T-helper 2 cell treated with Interferon-gamma antibody and Interleukin-4, amounts not matched to agents 5 μg/mL and 100 μg/mL, for 36 hours (primary cell): ENCODE data around the gene ADAT3.

Source experiments
- DNase-seq: peaks from one replicate; pipeline ENCODE4 v3.0.0; 2021; ENCODE audit warnings: low spot score
- H3K27ac Mint-ChIP-seq: one replicate; pipeline ENCODE4 v1.8.0; 2021; ENCODE audit warnings: mild to moderate bottlenecking, mixed read lengths
- H3K27me3 Mint-ChIP-seq: one replicate; pipeline ENCODE4 v1.8.0; 2021; ENCODE audit warnings: low read depth, mixed read lengths
- H3K36me3 Mint-ChIP-seq: one replicate; pipeline ENCODE4 v1.8.0; 2021; ENCODE audit warnings: low read depth, mixed read lengths
- H3K4me1 Mint-ChIP-seq: one replicate; pipeline ENCODE4 v1.8.0; 2021; ENCODE audit warnings: low read depth, mixed read lengths
- H3K4me3 Mint-ChIP-seq: one replicate; pipeline ENCODE4 v1.8.0; 2022; ENCODE audit warnings: mild to moderate bottlenecking, moderate library complexity, mixed read lengths
- H3K9me3 Mint-ChIP-seq: one replicate; pipeline ENCODE4 v1.8.0; 2021; ENCODE audit warnings: mixed read lengths

Gene ADAT3

DNA sequence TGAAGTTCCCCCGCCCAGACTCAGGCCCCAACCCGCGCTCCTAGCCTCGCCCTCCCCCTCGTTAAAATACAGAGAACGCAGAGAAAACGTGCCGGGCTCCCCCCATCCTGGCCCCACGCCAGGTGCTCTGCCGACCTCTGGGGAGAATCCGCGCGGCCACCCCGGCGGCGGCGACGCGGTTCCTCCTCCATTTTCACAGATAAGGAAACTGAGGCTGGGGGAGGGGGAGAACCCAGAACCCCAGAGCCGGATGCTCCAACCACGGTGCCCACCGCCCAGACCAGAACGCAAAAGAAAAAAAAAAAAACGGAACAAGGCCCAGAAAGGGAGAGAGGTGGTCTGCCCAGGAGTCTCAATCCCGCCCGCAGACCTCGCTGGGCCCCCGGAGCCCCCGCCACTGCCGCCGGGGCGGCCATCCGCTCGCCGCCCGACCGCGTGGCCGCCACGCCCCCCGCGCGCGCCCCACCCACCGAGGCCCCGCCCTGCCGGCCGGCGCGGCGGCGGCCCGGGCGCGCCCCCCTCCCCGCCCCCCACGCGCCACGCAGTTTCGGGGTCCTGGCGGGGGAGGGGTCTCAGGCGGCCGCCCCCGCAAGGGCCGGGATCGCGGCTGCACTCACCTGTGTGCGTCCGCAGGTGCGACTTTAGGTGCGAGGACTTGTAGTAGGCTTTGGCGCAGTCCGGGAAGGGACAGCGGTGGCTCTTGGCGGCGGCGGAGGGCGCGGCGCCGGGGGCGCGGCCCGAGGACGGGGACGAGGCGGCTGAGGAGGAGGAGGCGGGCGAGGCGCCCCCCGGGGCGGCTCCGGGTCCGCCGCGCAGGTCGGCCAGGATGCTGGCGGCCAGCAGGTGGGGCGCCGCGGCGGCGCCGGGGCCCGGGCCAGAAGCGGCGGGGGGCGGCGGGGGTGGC lies 42.5 kb upstream of the ADAT3 start:
- no peaks in the 10 kb centered on the region for H3K27me3 Mint-ChIP-seq

DNA sequence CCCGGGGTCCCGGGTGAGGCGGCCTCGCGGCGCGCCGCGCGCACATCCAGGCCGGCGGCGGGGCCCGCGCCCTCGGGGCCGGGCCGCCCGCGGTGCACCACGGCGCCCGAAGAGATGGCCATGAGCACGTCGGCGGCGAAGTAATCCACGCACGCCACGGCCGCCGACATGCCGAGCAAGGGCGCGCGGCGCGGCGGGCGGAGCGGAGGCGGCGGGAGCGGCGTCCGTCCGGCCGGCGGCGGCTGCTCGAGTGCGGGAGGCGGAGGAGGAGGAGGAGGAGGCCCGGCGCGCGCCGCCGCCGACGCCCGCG lies 41.9 kb upstream of the ADAT3 start, which contains the start of gene KLF16:
Gene KLF16 (minus strand): TSS at position 252 of the 310 bp plus-strand sequence. CDS start 82 bp downstream, at position 170.
- Mint-ChIP-seq H3K36me3 (peaks cover 3% of the 10 kb centered on the region), H3K9me3 (no peaks in the 10 kb centered on the region), H3K4me3 (peak within 1 kb of the TSS; percentile 96), H3K27ac (peak within 1 kb of the TSS; percentile 95), H3K4me1 (peaks cover 11% of the 10 kb centered on the region), H3K27me3 (no peaks in the 10 kb centered on the region)
- DNase-seq = no peak

More for the DNA sequence above, 42.5 kb upstream of the ADAT3 start:
- H3K9me3 Mint-ChIP-seq = no peaks in the 10 kb centered on the region
- H3K36me3 Mint-ChIP-seq = peaks cover 3% of the 10 kb centered on the region
- peak overlapping the region; percentile 95 for H3K27ac Mint-ChIP-seq
- peak overlapping the region; percentile 96 for H3K4me3 Mint-ChIP-seq
- H3K4me1 Mint-ChIP-seq = peaks cover 8% of the 10 kb centered on the region
- DNase-seq = peak; percentile 60

DNA sequence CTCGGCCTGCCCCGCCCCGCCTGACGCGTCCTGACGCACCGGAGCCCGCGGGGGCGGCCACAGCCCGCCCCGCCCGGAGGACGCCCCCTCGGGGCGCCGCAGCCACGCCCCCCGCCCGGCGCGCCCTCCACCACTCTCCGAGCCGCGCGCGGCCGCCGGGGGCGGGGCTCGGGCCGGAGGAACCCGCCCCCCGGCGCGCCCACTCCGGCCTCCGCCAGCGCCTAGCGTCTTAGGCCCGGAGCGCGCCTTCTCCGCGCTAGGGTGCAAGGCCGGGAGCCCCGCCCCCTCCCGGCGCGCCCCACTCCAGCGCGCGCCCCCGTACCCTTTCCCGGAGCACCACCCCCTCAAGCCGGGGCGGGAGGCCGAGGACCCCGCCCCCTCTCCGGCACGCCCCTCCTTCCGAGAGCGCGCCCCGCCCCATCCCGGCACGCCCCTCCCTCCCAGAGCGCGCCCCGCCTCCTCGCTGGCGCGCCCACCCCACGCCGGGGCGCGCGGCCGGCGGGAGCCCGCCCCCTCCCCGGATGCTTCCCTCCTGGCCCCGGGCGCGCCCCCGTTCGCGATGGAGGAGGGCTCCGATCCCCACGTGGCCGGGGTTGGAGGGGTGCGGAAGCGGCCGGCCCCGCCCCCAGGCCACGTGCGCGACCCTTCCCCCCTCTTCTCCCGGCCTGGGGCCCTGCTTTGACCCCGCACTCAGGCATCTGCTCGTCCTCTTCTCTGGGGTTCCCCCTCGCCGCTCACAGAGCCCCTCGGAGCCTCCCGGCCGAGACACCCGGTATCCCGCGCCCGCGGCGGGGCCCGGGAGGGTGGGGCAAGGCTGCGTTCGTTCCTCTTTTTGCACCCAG lies 41.3 kb upstream of the ADAT3 start:
- peaks cover 13% of the 10 kb centered on the region for H3K4me1 Mint-ChIP-seq
- peak overlapping the region; percentile 76 for H3K4me3 Mint-ChIP-seq
- DNase-seq = peak; percentile 92
- no peaks in the 10 kb centered on the region for H3K27me3 Mint-ChIP-seq
- no peaks in the 10 kb centered on the region for H3K9me3 Mint-ChIP-seq
- H3K27ac Mint-ChIP-seq = peak overlapping the region; percentile 60
- H3K36me3 Mint-ChIP-seq = peaks cover 5% of the 10 kb centered on the region

DNA sequence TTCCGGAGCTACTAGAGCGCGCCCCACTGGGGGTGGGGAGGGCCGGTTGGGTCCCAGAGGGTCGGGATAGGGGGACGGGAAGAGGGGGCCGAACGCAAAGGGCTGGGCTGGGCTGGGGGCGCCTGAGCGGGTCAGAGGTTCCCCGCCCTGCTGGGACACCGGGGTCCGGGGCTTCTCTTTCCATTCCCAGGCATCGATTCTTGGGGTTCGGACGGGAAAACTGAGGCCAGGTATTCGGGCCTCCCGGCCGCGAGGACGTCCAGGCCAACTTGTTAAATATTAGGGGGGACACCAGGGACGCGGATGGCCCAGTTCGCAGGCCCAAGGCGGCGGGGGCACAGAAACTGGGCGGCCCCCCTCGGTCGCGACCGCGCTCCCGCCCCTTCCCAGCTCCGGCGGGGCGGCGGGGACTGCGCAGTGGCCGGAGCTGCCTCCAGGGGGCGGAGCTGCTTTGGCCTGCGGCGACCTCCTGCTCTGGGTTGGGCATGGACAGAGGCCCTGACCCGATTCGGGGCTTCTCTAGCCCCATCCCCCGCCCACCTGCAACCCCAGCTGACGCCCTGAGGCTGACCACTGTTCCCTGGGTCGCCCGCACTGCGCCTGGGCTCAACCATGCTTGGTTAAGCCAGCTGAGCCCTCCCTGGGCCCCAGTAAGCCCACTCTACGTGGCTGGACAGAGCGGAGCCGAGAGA lies 40.6 kb upstream of the ADAT3 start:
- Mint-ChIP-seq H3K27ac (peak overlapping the region; percentile 75), H3K27me3 (no peaks in the 10 kb centered on the region), H3K4me1 (peaks cover 12% of the 10 kb centered on the region), H3K4me3 (peak overlapping the region; percentile 76), H3K9me3 (no peaks in the 10 kb centered on the region), H3K36me3 (peaks cover 4% of the 10 kb centered on the region)
- DNase-seq = peak; percentile 75

DNA sequence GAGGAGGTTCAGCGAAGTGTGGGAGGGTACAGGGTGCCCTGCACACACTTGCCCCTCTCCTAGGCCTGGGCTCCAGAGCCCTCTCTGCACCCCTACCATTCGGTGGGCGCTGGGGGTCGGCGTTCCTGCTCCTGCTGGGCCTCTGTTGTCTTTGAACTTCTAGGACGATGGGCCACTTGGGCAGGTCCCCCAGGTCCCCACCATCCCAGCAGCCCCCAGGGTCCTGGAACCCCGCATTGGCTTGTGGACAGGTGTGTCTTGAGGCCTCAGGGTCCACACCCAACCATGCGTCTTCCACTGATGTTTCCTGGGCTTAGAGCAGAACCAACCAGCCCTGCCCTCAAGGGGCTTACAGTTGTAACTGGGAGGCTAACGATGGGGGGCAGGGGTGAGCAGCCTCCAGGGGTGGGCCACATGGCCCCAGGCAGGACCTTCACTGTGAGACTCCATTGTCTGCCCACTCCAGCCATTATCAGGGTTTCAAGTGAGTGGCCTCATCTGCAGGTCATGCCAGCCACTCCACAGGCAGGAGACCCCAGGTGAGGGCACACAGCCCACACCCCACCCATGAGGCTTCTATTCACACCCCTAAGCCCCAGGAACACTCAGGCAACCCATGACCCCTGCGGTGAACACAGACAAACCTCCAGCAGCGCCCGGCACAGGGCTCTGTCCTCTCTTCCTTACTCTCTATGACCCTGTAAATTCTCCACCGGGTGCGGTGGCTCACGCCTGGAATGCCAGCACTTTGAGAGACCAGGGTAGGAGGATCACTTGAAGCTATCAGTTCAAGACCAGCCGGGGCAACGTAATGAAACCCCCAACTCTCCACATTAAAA lies 39.8 kb upstream of the ADAT3 start:
- Mint-ChIP-seq H3K27me3 (no peaks in the 10 kb centered on the region), H3K27ac (peak overlapping the region; percentile 75), H3K4me3 (peak overlapping the region; percentile 69), H3K9me3 (no peaks in the 10 kb centered on the region), H3K4me1 (peaks cover 13% of the 10 kb centered on the region), H3K36me3 (peaks cover 7% of the 10 kb centered on the region)
- no peak for DNase-seq

DNA sequence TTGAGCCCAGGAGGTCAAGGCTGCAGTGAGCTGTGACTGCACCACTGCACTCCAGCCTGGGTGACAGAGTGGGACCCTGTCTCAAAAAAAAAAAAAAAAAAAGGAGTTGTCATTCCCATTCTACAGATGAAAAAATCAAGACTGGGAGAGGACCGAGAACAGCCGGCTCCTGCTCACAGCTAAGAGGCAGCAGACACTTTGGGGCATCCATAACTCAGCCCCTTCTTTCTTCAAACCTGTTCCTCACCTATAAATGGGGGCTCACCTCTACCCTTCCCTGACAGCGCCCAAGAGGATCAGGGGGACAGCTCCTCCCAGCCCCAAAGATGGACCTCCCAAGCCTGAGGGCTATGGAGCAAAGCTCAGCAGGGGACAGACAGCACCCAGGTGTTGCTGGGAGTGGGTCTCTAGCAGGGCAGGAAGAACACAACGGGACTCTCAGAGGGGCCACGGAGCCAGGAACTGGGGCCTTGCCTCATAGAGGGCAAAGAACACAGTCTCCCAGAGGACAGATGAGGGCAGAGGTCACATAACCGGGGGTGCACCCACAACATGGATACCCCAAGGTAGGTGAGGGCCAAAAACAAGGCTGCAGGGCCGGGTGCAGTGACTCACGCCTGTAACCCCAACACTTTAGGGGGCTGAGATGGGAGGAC lies 38.4 kb upstream of the ADAT3 start:
- Mint-ChIP-seq H3K27ac (no peak overlapping the region), H3K4me3 (no peak overlapping the region), H3K4me1 (peaks cover 9% of the 10 kb centered on the region), H3K27me3 (no peaks in the 10 kb centered on the region), H3K36me3 (peaks cover 8% of the 10 kb centered on the region), H3K9me3 (no peaks in the 10 kb centered on the region)
- DNase-seq = no peak

DNA sequence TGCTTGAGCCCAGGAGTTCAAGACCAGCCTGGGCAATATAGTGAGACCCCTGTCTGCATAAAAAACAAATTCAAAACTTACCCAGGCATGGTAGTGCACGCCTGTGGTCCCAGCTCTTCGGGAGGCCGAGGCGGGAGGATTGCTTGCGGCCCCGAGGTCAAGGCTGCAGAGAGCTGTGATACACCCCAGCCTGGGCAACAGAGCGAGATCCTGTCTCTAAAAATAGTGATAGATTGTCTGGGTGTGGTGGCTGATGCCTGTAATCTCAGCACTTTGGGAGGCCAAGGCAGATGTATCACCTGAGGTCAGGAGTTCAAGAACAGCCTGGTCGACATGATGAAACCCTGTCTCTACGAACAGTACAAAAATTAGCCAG lies 37.9 kb upstream of the ADAT3 start:
- H3K36me3 Mint-ChIP-seq = peaks cover 8% of the 10 kb centered on the region
- H3K4me3 Mint-ChIP-seq = no peak overlapping the region
- peaks cover 9% of the 10 kb centered on the region for H3K4me1 Mint-ChIP-seq
- DNase-seq = no peak
- H3K27me3 Mint-ChIP-seq = no peaks in the 10 kb centered on the region
- H3K9me3 Mint-ChIP-seq = no peaks in the 10 kb centered on the region
- peak overlapping the region; percentile 15 for H3K27ac Mint-ChIP-seq

DNA sequence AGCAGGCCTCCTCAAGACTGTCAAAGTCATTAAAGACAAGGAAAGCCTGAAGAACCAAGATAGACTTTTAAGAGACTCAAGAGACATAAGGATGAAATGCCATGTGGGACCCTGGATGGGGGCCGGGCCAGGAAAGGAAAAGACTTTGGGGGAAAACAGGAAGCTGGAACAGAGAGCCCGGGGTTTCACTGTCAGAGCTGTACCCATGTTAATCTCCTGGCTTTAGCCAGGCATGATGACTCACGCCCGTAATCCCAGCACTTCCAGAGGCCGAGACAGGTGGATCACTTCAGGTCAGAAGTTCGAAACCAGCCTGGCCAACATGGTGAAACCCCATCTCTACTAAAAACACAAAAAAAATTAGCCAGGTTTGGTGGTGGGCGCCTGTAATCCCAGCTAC lies 36.2 kb upstream of the ADAT3 start:
- no peak for DNase-seq
- H3K4me3 Mint-ChIP-seq = no peak overlapping the region
- peak overlapping the region; percentile 20 for H3K27ac Mint-ChIP-seq
- H3K9me3 Mint-ChIP-seq = no peaks in the 10 kb centered on the region
- H3K4me1 Mint-ChIP-seq = peaks cover 10% of the 10 kb centered on the region
- H3K36me3 Mint-ChIP-seq = peaks cover 11% of the 10 kb centered on the region
- no peaks in the 10 kb centered on the region for H3K27me3 Mint-ChIP-seq

DNA sequence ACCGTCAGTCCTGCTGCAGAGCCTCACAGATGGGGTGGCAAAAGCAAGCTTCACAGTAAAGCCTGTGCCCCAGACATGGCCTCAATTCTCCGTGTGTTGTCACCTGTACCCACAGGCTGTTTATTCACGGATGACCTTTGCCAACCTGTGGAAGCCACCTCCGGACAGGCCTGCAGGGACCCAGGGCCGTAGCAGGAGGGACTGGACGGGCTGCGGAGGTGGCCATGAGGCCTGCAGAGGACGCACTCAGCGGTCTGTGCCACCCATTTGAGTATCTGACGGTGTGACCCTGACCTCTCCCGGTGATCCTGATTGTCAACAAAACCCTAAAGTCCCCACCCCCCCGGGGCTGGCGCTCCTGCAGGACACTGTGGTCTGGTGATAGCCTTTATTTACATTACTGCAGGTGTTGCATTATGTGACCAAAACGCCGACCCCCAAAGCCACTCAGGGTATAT lies 34.0 kb upstream of the ADAT3 start:
- no peak overlapping the region for H3K27ac Mint-ChIP-seq
- no peak for DNase-seq
- H3K27me3 Mint-ChIP-seq = no peaks in the 10 kb centered on the region
- peaks cover 23% of the 10 kb centered on the region for H3K36me3 Mint-ChIP-seq
- H3K9me3 Mint-ChIP-seq = no peaks in the 10 kb centered on the region
- H3K4me3 Mint-ChIP-seq = no peak overlapping the region
- peaks cover 20% of the 10 kb centered on the region for H3K4me1 Mint-ChIP-seq

DNA sequence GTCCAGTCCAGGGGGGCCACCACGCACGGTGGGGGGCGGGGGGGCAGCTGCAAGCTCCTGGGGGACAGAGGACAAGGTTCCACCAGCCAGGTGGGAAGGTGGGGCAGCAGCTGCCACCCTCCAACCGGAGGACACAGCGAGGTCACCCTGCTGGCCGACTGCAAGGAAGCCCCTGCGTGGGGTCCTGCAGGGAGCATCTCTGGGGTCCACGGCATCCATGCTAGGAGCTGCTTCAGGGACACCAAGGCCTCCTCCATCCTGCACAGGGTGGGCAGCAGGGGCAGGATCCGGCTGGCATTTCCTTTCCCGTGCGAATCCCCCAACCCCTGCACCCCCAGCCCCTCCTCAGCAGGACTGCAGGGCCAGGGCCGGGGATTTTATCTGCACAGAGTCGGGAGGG lies 33.6 kb upstream of the ADAT3 start:
- H3K9me3 Mint-ChIP-seq = no peaks in the 10 kb centered on the region
- no peak overlapping the region for H3K4me3 Mint-ChIP-seq
- peaks cover 20% of the 10 kb centered on the region for H3K4me1 Mint-ChIP-seq
- DNase-seq = no peak
- no peaks in the 10 kb centered on the region for H3K27me3 Mint-ChIP-seq
- H3K36me3 Mint-ChIP-seq = peaks cover 23% of the 10 kb centered on the region
- H3K27ac Mint-ChIP-seq = no peak overlapping the region

DNA sequence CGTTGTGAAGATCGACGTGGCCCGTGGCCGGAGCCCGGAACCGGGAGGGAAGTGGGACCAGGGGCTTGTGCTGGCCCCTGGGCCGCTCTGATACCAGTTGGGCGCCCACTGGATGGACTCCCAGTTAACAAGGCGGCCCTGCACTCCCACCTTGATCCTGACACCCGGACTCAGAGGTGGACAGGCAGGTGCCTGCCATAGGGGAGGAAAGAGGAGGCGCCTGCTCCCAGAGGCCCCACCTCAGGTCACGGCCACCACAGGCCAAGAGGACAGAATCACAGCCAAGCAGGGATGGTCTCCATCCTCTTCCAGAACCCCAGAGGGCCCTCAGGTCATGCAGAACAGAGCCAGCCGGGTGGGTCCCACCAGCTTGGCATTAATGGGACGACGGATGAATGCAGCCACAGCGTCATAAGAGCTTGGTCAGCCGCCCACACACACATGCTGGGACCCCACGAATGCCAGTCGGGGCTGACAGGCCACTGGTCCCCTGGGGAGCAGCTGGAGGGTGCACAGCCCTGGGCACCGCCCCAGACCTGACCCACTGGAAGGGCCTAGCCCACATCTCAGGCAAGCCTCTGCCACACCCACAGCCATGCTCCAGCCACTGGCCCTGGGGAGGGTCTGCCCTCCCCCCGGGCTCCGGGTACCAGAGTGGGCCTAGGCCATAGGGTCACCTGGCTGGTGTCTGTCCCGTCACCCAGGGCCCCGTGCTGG lies 32.2 kb upstream of the ADAT3 start:
- Mint-ChIP-seq H3K4me1 (peaks cover 19% of the 10 kb centered on the region), H3K27ac (peak overlapping the region; percentile 15), H3K4me3 (peak overlapping the region; percentile 91), H3K9me3 (no peaks in the 10 kb centered on the region), H3K27me3 (no peaks in the 10 kb centered on the region), H3K36me3 (peaks cover 21% of the 10 kb centered on the region)
- DNase-seq = no peak
